Umbilical cord (tissue), 2 donors: ENCODE data around the gene TNIK. TPM values are rescaled to one million over a fixed set of nuclear protein-coding genes. Genes with fewer than 3 reads are reported as not detected.
"Not testable (repeated sequence)": the region's sequence is repeated elsewhere in the genome, so short reads cannot be mapped to it uniquely, and the experiment has no call there.

Experiments
- DNase-seq: peaks from one replicate; pipeline ENCODE4 v3.0.0-alpha.2; 2015; ENCODE audit warnings: low spot score
- total RNA-seq: library from RNA; depleted of rRNA; stranded (reverse); fragments of >200 nt; gene quantifications from one replicate; pipeline ENCODE4 v1.2.3, GENCODE V29; 2014; ENCODE audit warnings: low replicate concordance; ENCODE audit not compliant: insufficient read depth

TNIK gene
- total RNA-seq, 1 donor from 2014 or later = 11.6 TPM

GRCh38 chr3:171312741-171313140, 147.5 kb downstream of the TNIK start:
- no peak for DNase-seq

GRCh38 chr3:171311784-171312183, 148.4 kb downstream of the TNIK start:
- no peak for DNase-seq

GRCh38 chr3:171309906-171310359, 150.3 kb downstream of the TNIK start:
- DNase-seq = peak; percentile 76

GRCh38 chr3:171307988-171308387, 152.2 kb downstream of the TNIK start:
- DNase-seq = no peak

- no peak for DNase-seq
Observed at GRCh38 chr3:171307046-171307585, 153.1 kb downstream of the TNIK start.

- peak; percentile 50 for DNase-seq
Observed at GRCh38 chr3:171306631-171307030, 153.6 kb downstream of the TNIK start.

- not testable (repeated sequence) for DNase-seq
Observed at GRCh38 chr3:171305823-171306222, 154.4 kb downstream of the TNIK start.

GRCh38 chr3:171304498-171304897, 155.7 kb downstream of the TNIK start:
- DNase-seq = not testable (repeated sequence)

GRCh38 chr3:171304017-171304416, 156.2 kb downstream of the TNIK start:
- DNase-seq = not testable (repeated sequence)

GRCh38 chr3:171301998-171302397, 158.2 kb downstream of the TNIK start:
- no peak for DNase-seq

GRCh38 chr3:171301002-171301401, 159.2 kb downstream of the TNIK start:
- DNase-seq = no peak

GRCh38 chr3:171297951-171298350, 162.3 kb downstream of the TNIK start:
- DNase-seq = no peak

- DNase-seq = no peak
Observed at GRCh38 chr3:171297207-171297606, 163.0 kb downstream of the TNIK start.

- no peak for DNase-seq
Observed at GRCh38 chr3:171295484-171296373, 164.5 kb downstream of the TNIK start.

- DNase-seq = no peak
Observed at GRCh38 chr3:171293142-171293782, 166.9 kb downstream of the TNIK start.

- DNase-seq = no peak
Observed at GRCh38 chr3:171290680-171291079, 169.5 kb downstream of the TNIK start.

GRCh38 chr3:171289291-171289690, 170.9 kb downstream of the TNIK start:
- no peak for DNase-seq

GRCh38 chr3:171287761-171288160, 172.4 kb downstream of the TNIK start:
- not testable (repeated sequence) for DNase-seq

GRCh38 chr3:171286580-171287249, 173.5 kb downstream of the TNIK start:
- no peak for DNase-seq

- no peak for DNase-seq
Observed at GRCh38 chr3:171285287-171285686, 174.9 kb downstream of the TNIK start.

- DNase-seq = peak; percentile 88
Observed at GRCh38 chr3:171284308-171285075, 175.7 kb downstream of the TNIK start.
